K562 (cell line): ENCODE measurements around the gene HERC5. TPM values are rescaled to one million over a fixed set of nuclear protein-coding genes. Genes with fewer than 3 reads are reported as not detected.
A peak's percentile ranks its signal among the peaks of the same experiment; 100 is the strongest.
"Not testable (repeated sequence)": the region's sequence is repeated elsewhere in the genome, so short reads cannot be mapped to it uniquely, and the experiment has no call there.

Experiments used
- ATAC-seq: fragments of 200-7000 bp; cut with Tn5 transposase; 3 replicates; pipeline ENCODE4 v1.9.1; 2020; ENCODE audit warnings: moderate library complexity
- BruUV-seq: library from RNA; stranded (reverse); fragments of 400-500 nt; replicated peaks from 2 replicates; lab custom pipeline; 2021; lab: Mats Ljungman, UMichigan
- CTCF ChIA-PET: fragments of 300-600 bp; formaldehyde crosslinking; extraction: SDS; loops from one replicate; lab custom pipeline; 2021; ENCODE audit warnings: low intra/inter-chr PET ratio; lab: Yijun Ruan, JAX
- POLR2A ChIA-PET: fragments of 300-600, 350-650 bp; sonication (Branson Sonifier 250); formaldehyde crosslinking; extraction: SDS; loops from one replicate; lab custom pipeline; 2021; ENCODE audit warnings: antibody characterized with exemption, inconsistent platforms; lab: Yijun Ruan, JAX
- DNase-seq, 4 experiments: peaks; one replicate each; pipeline versions ENCODE4 v3.0.0 to v3.0.0-alpha.2; 2011 to 2018; ENCODE audit warnings: low spot score in 3 of 4, mixed read lengths in 3 of 4; ENCODE audit errors: extremely low read depth in 1 of 4
- FAIRE-seq: peaks from 2 replicates; lab custom pipeline; 2011; peaks lifted over from hg19 to GRCh38; lab: Jason Lieb, UNC
- H2AFZ ChIP-seq: 2 replicates; pipeline ENCODE4 v1.6.0; 2011; ENCODE audit warnings: low read depth, low read length, control low read depth, inconsistent platforms
- H3K27ac ChIP-seq: fragments of 200-600 bp; 3 replicates; pipeline ENCODE4 v1.8.0; 2011; ENCODE audit warnings: low read depth, mild to moderate bottlenecking, control low read depth, inconsistent platforms, low read length, moderate library complexity, mixed read lengths; ENCODE audit errors: extremely low read depth
- H3K27me3 ChIP-seq, 2 experiments: fragments of 300-600 bp in 1 of 2; 2 replicates in 1 of 2; 3 replicates in 1 of 2; pipeline versions ENCODE4 v1.6.0 to v1.8.0; 2011; ENCODE audit warnings: inconsistent platforms in 2 of 2, low read length in 2 of 2, mild to moderate bottlenecking in 1 of 2, mixed read lengths in 1 of 2, moderate library complexity in 1 of 2; ENCODE audit not compliant: control insufficient read depth in 2 of 2, insufficient read depth in 2 of 2
- H3K36me3 ChIP-seq: fragments of 300-600 bp; 3 replicates; pipeline ENCODE4 v1.8.0; 2011; ENCODE audit warnings: mild to moderate bottlenecking, low read length, inconsistent platforms; ENCODE audit not compliant: control insufficient read depth, insufficient read depth
- H3K4me1 ChIP-seq, 2 experiments: fragments of 200-600 bp in 1 of 2; replicated peaks in 1 of 2; 2 replicates in 1 of 2; 3 replicates in 1 of 2; pipeline versions ENCODE4 v1.5.1 to v1.8.0; 2011; ENCODE audit warnings: inconsistent platforms in 2 of 2, low read length in 2 of 2, mild to moderate bottlenecking in 1 of 2, mixed read lengths in 1 of 2, moderate library complexity in 1 of 2; ENCODE audit not compliant: control insufficient read depth in 2 of 2, insufficient read depth in 2 of 2
- H3K4me2 ChIP-seq: 2 replicates; pipeline ENCODE4 v1.6.1; 2011; ENCODE audit warnings: low read length, control low read depth, inconsistent platforms, mixed read lengths; ENCODE audit not compliant: insufficient read depth
- H3K4me3 ChIP-seq: fragments of 200-600 bp; sonication (generic), shearing (Covaris generic); 2 replicates; pipeline ENCODE4 v1.5.1; 2016; ENCODE audit warnings: control low read depth, inconsistent platforms
- H3K79me2 ChIP-seq: fragments of 200-600 bp; 3 replicates; pipeline ENCODE4 v1.8.0; 2011; ENCODE audit warnings: low read length, inconsistent platforms; ENCODE audit not compliant: control insufficient read depth, insufficient read depth
- H3K9ac ChIP-seq, 2 experiments: 2 replicates each; pipeline versions ENCODE4 v1.6.0 to v1.6.1; 2011; ENCODE audit warnings: low read depth in 2 of 2, low read length in 2 of 2, control low read depth in 1 of 2, inconsistent platforms in 1 of 2, mild to moderate bottlenecking in 1 of 2, mixed read lengths in 1 of 2; ENCODE audit not compliant: insufficient read depth in 1 of 2
- H3K9me1 ChIP-seq: one replicate; pipeline ENCODE4 v1.6.0; 2011; ENCODE audit warnings: inconsistent platforms, mild to moderate bottlenecking, low read length, moderate library complexity; ENCODE audit not compliant: control insufficient read depth, insufficient read depth
- H3K9me3 ChIP-seq: replicated peaks from 2 replicates; pipeline ENCODE4 v1.5.1; 2011; ENCODE audit warnings: low read depth, low read length, inconsistent platforms; ENCODE audit not compliant: control insufficient read depth, insufficient read depth
- H4K20me1 ChIP-seq: replicated peaks from 2 replicates; pipeline ENCODE4 v1.6.1; 2011; ENCODE audit warnings: low read length, inconsistent platforms, mixed read lengths; ENCODE audit not compliant: control insufficient read depth, insufficient read depth
- ARHGAP35 ChIP-seq: fragments of 450-650 bp; IDR thresholded peaks from 2 replicates; pipeline ENCODE4 v1.6.1; 2018; ENCODE audit not compliant: partially characterized antibody
- ARID3B ChIP-seq: fragments of 250-450 bp; sonication (Bioruptor Pico); IDR thresholded peaks from 2 replicates; pipeline ENCODE4 v1.4.0; 2020; ENCODE audit warnings: borderline replicate concordance
- BRD9 ChIP-seq: fragments of 450-650 bp; IDR thresholded peaks from 2 replicates; pipeline ENCODE4 v1.6.1; 2018; ENCODE audit warnings: low read depth; ENCODE audit not compliant: partially characterized antibody
- CEBPB ChIP-seq: fragments of 450-650 bp; IDR thresholded peaks from 2 replicates; pipeline ENCODE4 v1.6.1; 2016; ENCODE audit warnings: missing genetic modification characterization, missing compliant biosample characterization
- CEBPG ChIP-seq, 3 experiments: fragments of 200-800 bp in 1 of 3; sonication (Bioruptor generic) in 1 of 3; sonication (generic) in 1 of 3; formaldehyde crosslinking in 1 of 3; IDR thresholded peaks in 2 of 3; conservative IDR thresholded peaks in 1 of 3; 2 replicates each; pipeline versions ENCODE4 v1.6.1 to v1.8.0; 2016 to 2022; ENCODE audit warnings: missing compliant biosample characterization in 2 of 3, missing genetic modification characterization in 2 of 3, mild to moderate bottlenecking in 1 of 3, missing genetic modification reagents in 1 of 3
- EP400 ChIP-seq: fragments of 450-650 bp; IDR thresholded peaks from 2 replicates; pipeline ENCODE4 v1.6.1; 2017; ENCODE audit warnings: antibody characterized with exemption, mild to moderate bottlenecking, moderate library complexity
- MCM2 ChIP-seq: fragments of 450-650 bp; IDR thresholded peaks from 2 replicates; pipeline ENCODE4 v1.6.1; 2017; ENCODE audit warnings: low read depth, mild to moderate bottlenecking
- PHB ChIP-seq: fragments of 250-450 bp; sonication (Bioruptor Pico); IDR thresholded peaks from 2 replicates; pipeline ENCODE4 v1.5.0; 2021
- PTRF ChIP-seq: fragments of 450-650 bp; IDR thresholded peaks from 2 replicates; pipeline ENCODE4 v1.6.1; 2016; ENCODE audit warnings: mild to moderate bottlenecking, missing genetic modification characterization, missing compliant biosample characterization
- SMARCE1 ChIP-seq: fragments of 450-650 bp; IDR thresholded peaks from 2 replicates; pipeline ENCODE4 v1.7.1; 2016; ENCODE audit warnings: mild to moderate bottlenecking
- SRSF9 ChIP-seq: fragments of 200-400 bp; formaldehyde crosslinking; IDR thresholded peaks from 2 replicates; pipeline ENCODE4 v1.6.1; 2017; ENCODE audit warnings: low read depth, low read length, borderline replicate concordance
- TAF7 ChIP-seq: fragments of 450-650 bp; IDR thresholded peaks from 2 replicates; pipeline ENCODE4 v1.6.1; 2016; ENCODE audit warnings: missing genetic modification characterization, missing compliant biosample characterization
- ZNF586 ChIP-seq: fragments of 450-650 bp; formaldehyde crosslinking; conservative IDR thresholded peaks from 2 replicates; pipeline ENCODE4 v1.4.0; 2020; ENCODE audit warnings: mild to moderate bottlenecking, moderate library complexity
- WGBS: fragments of 100-300 bp; shearing (Covaris generic); methylation state at CpG from one replicate; pipeline ENCODE4 v1.1.6; 2016; ENCODE audit warnings: low coverage, mixed read lengths; ENCODE audit not compliant: insufficient coverage; ENCODE audit errors: missing lambda C conversion rate; 5-methylcytosine and 5-hydroxymethylcytosine counted together
- in situ Hi-C: fragments of 300-500 bp; cut with MboI; formaldehyde crosslinking; loops from 4 replicates; pipeline ENCODE4 v1.15.0; 2018; ENCODE audit warnings: inconsistent platforms, mixed read lengths
- intact Hi-C: fragments of 100-400 bp; cut with micrococcal nuclease; formaldehyde crosslinking; loops from 2 replicates; pipeline ENCODE4 v1.14.2; 2022
- polyA plus RNA-seq, 8 experiments: library from polyadenylated mRNA; depleted of rRNA in 4 of 8; stranded (reverse) in 5 of 8; unstranded in 3 of 8; fragments of >200 nt; fragmentation: Nextera tagmentation in 2 of 8; fragmentation: Illumina TruSeq in 1 of 8; extraction: Ambion mirVana in 2 of 8; extraction: Trizol in 1 of 8; gene quantifications; 2 replicates each; pipeline versions ENCODE4 v1.2.1 to v1.2.3, GENCODE V29; 2011 to 2014; ENCODE audit warnings: inconsistent platforms in 1 of 8, missing spikeins in 1 of 8
- total RNA-seq, 7 experiments: library from RNA; depleted of rRNA in 6 of 7; stranded (reverse); fragments of >200 nt in 6 of 7; fragmentation: Illumina TruSeq in 2 of 7; extraction: Trizol in 2 of 7; gene quantifications; 2 replicates each; pipeline versions ENCODE4 v1.2.1 to v1.2.3, GENCODE V29; 2011 to 2021; ENCODE audit warnings: low replicate concordance in 1 of 7
- TF ChIP-seq, protein P1 (sequence below): fragments of 450-650 bp; IDR thresholded peaks from one replicate; pipeline ENCODE4 v1.6.1; 2018; ENCODE audit warnings: mild to moderate bottlenecking, moderate library complexity; ENCODE audit not compliant: partially characterized antibody

Gene HERC5
- total and polyA plus RNA-seq, 9 of the 15 experiments (the other 6 are each of a cell fraction or from before 2014, with no cell fraction given) = 0.18 TPM; not detected in 8

DNA sequence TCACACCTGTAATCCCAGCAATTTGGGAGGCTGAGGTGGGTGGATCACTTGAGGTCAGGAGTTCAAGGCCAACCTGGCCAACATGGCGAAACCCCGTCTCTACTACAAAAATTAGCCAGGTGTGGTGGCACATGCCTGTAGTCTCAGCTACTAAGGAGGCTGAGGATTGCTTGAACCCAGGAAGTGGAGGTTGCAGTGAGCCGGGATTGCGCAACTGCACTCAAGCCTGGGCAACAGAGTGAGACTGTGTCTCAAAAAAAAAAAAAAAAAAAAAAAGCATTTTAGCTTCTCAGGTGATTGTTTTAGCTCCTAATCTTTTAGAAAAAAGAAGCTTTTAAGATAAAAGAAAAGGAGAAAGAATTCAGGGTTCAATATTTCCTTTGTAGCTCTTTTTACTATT lies 19.0 kb upstream of the HERC5 start:
- H3K9ac ChIP-seq; H2AFZ ChIP-seq; H4K20me1 ChIP-seq; H3K4me3 ChIP-seq; H3K9me1 ChIP-seq; intact Hi-C loops; in situ Hi-C loops; H3K4me2 ChIP-seq; ATAC-seq; H3K27me3 ChIP-seq; H3K27ac ChIP-seq; H3K9me3 ChIP-seq; FAIRE-seq; CTCF ChIA-PET; H3K36me3 ChIP-seq; DNase-seq; H3K79me2 ChIP-seq; BruUV-seq; POLR2A ChIA-PET; H3K4me1 ChIP-seq; TF ChIP-seq CEBPG (CRISPR knock-in tag; IDR thresholded peaks at IDR 0.05): not testable (repeated sequence)
- TF ChIP-seq CEBPG (tag; conservative IDR thresholded peaks at IDR 0.05 in 1 of 2, IDR thresholded peaks at IDR 0.05 in 1 of 2) = peak; percentile 22 to 84; a peak in 2 of 4 replicates
- peak; percentile 84 for TF ChIP-seq CEBPB (tag)
- 0% methylated on average over 4 of the region's 4 CpGs for WGBS

DNA sequence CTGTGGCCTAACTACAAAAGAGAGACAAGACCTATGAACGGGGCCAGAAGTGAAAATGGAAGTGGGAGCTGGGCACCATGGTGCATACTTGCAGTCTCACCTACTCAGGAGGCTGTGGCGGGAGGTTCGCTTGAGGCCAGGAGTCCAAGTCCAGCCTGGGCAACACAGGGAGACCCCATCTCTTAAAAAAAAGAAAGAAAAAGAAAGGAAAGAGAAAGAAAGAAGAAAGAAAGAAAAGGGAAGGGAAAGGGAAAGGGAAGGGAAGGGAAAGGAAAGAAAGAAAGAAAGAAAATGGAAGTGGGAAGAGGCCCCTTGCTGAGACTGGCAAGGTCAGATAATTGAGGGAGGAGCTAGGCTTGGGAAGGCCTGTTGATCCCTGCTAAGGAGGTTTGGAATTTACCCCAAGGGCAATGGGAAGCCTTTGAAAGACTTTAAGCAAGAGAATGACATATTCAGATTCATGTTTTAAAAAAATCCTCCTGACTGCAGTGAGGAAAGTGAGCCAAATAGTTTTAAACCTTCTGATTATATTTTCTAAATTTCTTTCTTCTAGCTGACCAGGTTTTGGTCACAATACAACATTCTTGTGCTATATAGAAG lies 17.7 kb upstream of the HERC5 start:
- Histone ChIP-seq H3K4me3 (no peak overlapping the region), H4K20me1 (no peaks in the 10 kb centered on the region), H3K4me1 (no peaks in the 10 kb centered on the region), H3K4me2 (no peak overlapping the region), H3K9me3 (no peaks in the 10 kb centered on the region), H3K9me1 (no peaks in the 10 kb centered on the region), H3K36me3 (no peaks in the 10 kb centered on the region), H2AFZ (no peak overlapping the region), H3K79me2 (no peaks in the 10 kb centered on the region), H3K27me3 (no peaks in the 10 kb centered on the region), H3K9ac (no peak overlapping the region), H3K27ac (no peak overlapping the region)
- in situ Hi-C loops = no loop called here
- ChIA-PET POLR2A (no interaction called here), CTCF (no interaction called here)
- intact Hi-C loops = no loop called here
- BruUV-seq = no TSS peak
- 0% methylated on average over 1 of the region's 3 CpGs for WGBS
- DNase-seq = no peak
- no peak for ATAC-seq
- no peak for FAIRE-seq
- TF ChIP-seq, protein P1, sequence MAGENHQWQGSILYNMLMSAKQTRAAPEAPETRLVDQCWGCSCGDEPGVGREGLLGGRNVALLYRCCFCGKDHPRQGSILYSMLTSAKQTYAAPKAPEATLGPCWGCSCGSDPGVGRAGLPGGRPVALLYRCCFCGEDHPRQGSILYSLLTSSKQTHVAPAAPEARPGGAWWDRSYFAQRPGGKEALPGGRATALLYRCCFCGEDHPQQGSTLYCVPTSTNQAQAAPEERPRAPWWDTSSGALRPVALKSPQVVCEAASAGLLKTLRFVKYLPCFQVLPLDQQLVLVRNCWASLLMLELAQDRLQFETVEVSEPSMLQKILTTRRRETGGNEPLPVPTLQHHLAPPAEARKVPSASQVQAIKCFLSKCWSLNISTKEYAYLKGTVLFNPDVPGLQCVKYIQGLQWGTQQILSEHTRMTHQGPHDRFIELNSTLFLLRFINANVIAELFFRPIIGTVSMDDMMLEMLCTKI = no peak
- TF ChIP-seq BRD9 (no peak), ARHGAP35 (no peak), PTRF (tag) (no peak), ZNF586 (no peak), MCM2 (no peak), SRSF9 (no peak), ARID3B (no peak), SMARCE1 (no peak), TAF7 (tag) (no peak), PHB (CRISPR knock-in tag) (no peak), EP400 (no peak)
